GM18951 (cell line): ENCODE measurements around the gene POLR3B.
"Not testable (repeated sequence)": the region's sequence is repeated elsewhere in the genome, so short reads cannot be mapped to it uniquely, and the experiment has no call there.

Experiments
- POLR2A ChIP-seq: IDR thresholded peaks from 4 replicates; pipeline ENCODE4 v1.6.1; 2011; ENCODE audit warnings: mild to moderate bottlenecking; ENCODE audit not compliant: insufficient read length, insufficient read depth; ENCODE audit errors: extremely low read depth
- in situ Hi-C: fragments of 300-500 bp; cut with MboI; formaldehyde crosslinking; loops from one replicate; pipeline ENCODE4 v1.12.0; 2022; ENCODE audit warnings: low sequenced_read_pairs, mixed read lengths, inconsistent platforms; ENCODE audit not compliant: unreplicated experiment

Gene POLR3B

DNA sequence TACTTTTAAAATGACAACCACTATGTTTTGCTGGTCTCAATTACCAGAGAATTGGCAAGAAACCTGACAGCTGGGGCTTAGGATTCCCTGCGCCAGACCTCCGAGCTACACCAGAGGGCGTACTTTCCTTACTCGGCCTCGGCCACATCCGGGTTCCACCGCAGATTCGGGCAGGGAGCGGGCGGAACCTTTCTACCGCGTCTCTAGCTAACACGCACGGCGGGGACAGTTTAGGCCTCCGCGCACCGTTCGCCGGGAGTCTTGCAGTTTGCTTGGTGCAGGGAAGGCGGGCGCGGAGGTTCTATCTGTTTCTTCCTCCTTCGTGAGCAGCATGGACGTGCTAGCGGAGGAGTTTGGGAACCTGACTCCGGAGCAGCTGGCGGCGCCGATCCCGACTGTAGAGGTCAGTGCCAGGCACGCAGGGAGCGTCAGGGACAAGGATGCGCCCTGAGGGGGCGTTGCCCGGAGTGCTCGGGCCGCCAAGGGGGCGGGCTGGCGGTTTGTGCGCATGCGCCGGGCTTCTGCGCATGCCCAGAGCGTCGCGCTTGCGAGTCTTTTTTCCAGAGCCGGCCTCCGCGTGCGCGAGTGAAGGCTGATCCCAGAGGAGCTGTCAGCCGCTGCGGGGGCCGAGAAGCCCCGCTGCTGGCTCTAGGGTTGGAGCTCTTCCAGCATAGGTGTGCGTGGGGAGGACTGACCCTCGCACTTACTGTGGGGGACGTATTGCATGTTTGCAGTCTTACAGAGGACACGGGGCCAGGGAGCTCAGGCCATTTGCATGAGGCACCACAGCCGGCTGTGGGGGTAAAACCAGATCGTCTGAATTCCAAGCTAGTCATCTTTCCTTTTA is at the start of gene POLR3B:
POLR3B (plus strand) TSS at position 200 of the 847 bp plus-strand sequence; CDS start at position 332, 132 bp downstream.
- in situ Hi-C loops: no loop called here
- peak; percentile 89 for TF ChIP-seq POLR2A

DNA sequence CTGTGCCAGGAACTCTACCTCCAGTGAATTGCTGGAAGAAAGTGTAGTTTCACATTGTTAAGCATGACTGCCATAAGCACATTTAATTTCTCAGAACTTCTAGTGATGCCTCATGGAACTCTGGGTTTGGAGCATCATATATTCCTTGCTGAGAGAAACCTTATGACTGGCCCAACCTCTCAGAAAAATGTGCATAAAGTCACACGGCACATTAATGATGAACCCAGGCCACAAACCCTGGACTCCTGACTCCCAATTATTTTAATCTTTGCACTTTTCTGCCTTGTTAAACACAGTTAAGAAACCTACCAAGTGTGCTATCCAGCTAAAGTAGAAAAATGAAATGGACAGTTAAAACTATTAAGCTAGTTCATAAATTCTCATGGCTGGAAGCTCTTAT is 49.4 kb upstream of the POLR3B start:
- in situ Hi-C loops: no loop called here
- no peak for TF ChIP-seq POLR2A

DNA sequence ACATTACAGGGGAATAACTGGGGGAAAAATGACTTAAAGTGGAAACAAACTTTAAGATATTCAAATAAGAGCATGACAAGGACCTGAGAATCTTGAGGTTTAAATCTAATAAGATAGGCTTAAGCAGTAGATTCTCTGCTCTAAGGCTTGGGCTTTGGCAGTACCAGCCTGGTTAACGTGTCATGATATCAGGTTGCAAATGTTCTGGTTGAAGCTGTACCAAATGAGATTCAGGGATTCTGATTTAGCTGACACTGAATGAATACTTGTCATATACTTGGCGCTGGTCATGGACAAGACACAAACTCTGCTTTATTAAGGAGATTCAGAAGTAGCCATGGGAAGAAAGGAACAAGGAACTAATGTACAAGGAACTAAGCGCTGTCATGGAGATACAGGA is 48.9 kb upstream of the POLR3B start:
- TF ChIP-seq POLR2A: no peak
- in situ Hi-C loops: no loop called here

DNA sequence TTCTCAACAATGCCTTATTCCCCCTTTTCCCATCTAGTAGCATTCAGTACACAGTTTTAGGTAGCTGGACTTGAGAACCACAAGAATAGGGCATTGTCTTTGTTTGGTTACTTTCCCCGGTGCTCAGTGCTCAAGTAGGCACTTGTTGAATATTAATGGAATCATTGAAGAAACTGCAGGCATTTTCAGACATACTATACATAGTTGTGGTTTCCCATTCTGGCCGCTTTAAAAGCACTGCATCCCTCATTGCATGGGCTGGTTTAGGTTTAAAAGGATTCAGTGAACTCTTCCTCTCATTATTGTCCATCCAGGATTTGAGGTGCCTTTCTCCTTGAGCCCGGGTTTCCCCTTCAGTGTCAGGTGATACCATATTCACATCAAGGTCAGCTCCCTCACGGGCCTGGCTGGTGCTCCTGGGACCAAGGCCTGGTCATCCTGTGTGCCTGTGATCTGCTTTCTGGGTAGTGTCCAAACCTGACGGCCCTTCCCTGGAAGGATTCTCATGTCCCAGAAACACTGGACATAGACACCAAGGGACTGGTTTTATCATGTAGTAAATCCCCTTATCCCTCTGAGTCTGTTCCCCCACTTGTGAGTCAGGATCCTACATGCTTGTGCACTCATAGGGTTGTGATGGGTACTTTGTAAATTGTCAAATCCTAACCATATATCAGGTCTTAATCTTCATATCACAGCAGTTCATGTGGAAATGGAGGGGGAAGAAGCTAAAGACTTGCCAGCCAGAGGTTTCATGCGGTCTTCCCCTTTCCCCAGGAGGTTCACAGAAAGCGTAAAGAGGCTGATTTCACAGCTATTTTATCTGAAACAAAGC is 47.7 kb upstream of the POLR3B start:
- in situ Hi-C loops: no loop called here
- TF ChIP-seq POLR2A: no peak

DNA sequence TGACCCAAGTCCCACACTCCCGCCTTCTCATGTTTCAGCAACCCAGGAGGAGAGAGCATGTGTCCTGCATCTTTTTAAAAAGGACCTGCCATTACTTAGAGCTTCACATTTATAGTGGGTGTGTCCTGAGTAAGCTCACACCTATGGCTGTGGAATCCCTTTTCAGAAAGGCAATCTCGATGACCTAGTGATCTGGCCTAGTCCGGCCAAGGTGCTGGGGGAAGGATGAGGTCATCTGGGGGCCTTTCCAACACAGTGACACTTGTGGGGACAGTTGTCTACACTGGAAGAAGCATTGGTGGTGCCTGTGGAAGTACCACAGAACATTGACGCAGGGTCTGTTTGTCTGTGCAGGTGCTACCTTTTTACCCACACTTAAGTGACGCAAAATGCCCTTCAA is 46.9 kb upstream of the POLR3B start:
- TF ChIP-seq POLR2A: no peak
- in situ Hi-C loops: no loop called here

DNA sequence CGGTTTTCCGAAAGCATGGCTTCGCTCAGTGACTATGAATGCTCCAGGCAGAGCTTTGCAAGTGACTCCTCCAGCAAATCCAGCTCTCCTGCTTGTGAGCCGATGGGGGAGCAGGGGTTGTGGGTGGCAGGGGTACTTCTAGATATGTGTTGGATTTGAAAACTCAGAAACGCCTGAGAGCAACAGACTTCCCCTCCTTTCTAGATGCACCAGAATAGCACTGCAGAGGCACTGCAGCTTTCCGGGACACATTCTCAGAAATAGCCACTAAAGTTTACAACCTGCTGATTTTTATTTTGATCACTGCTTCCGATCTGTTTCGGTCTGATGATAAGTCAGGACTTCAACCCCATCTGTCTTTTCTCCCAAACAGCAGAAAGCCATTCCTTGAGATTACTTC is 46.4 kb upstream of the POLR3B start:
- no peak for TF ChIP-seq POLR2A
- in situ Hi-C loops: no loop called here

DNA sequence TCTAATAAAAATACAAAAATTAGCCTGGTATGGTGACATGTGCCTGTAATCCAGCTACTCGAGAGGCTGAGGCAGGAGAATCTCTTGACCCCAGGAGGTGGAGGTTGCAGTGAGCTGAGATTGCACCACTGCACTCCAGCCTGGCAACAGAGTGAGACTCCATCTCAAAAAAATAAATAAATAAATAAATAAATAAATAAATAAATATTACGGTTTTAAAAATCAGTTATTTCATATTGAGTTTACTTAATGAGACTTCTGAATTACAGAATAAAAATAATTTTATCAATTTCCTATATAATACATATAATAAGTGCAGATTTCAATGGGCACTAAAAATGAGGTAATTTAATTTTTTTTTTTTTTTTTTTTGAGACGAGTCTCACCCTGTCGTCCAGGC is 44.1 kb upstream of the POLR3B start:
- in situ Hi-C loops: not testable (repeated sequence)

DNA sequence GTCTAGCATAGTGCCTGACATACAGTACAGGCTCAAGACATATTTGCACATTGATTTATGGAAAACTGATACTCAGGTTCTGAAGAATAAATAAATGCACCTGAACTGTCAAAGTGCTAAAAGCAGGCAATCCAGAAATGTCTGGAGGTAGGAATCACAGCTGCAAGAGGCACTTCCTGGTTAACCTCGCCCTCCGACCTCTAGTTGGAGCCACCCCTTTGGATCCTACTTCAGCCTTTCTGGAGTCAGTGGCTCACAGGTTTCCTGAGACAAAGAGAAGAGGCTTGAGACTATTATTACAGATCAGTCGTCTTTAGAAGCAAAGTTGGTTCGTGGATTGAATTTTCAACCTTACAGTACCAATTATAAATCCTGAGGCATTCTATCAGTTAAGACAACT is 42.0 kb upstream of the POLR3B start:
- no peak for TF ChIP-seq POLR2A
- in situ Hi-C loops: no loop called here

DNA sequence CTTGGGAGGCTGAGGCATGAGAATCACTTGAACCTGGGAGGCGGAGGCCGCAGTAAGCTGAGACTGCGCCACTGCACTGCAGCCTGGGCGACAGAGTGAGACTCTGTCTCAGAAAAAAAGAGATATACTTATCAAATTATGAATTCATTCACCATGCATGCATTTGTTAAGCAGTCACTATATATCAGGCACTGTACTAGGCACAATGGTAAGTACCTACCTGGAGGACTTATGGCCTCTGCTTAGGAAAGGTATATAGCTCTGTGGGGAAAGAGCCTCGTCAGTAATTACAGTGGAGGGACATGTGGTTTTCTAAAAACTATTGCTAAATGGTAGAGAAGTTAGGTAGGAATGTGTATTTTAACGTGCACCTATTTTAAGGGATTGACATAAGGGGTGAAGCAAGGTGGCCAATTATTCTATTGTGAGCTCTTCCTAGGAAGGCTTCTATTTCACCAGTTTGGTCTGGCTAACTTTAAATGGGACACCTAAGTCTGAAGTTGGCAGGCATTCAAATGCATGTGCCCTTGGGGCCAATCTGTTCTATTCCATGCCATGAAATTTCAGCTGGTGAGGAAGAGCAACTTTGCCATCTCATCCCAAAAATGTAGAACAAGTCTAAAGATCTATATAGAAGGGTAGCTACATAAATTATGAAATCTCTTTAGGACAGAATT is 40.0 kb upstream of the POLR3B start:
- no peak for TF ChIP-seq POLR2A
- in situ Hi-C loops: no loop called here

DNA sequence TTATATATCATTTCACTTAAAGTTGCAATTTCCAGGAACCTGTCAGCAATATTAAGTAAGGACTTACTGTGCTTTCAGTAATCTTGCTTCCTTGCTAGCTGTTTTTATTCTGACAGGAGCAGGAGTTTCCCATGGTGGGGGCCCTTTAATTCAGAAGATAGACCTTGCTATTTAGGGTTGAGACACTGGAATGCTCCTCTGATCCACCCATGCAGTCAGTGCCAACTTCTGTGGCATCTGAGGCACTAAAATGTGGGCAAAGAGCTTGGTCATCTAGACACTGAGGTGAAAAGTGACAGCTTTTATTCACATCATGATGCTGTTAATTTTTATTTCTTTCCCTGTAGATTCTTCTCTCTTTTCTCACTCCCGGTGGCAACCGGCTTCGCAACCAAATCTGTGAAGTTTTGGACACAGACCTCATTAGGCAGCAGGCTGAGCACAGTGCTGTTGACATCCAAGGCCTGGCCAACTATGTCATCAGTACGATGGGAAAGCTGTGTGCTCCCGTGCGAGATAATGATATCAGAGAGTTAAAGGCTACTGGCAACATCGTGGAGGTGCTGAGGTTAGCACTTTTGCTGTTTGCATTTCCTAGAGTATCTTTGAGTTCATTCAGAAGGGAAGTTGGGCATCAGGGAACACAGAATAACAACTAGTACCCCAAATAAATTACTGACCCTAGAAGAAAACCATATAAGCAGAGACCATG is 36.3 kb upstream of the POLR3B start:
- in situ Hi-C loops: no loop called here
- no peak for TF ChIP-seq POLR2A

DNA sequence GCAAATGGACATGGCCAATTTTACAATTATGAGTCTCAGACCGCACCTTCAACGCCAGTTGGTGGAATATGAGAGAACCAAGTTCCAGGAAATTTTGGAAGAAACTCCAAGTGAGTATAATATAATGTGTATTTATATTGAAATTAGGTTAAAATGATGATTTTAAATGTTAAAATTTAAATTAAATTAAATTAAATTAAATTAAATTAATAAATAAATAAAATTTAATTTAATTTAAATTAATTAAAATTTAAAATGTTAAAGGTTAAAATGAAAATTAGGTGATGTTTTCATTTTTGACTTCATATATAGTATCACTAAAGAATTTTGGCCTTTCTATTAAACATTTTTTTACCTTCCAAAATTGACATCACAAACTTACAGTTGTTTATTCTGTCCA is 34.0 kb upstream of the POLR3B start:
- in situ Hi-C loops: no loop called here
- no peak for TF ChIP-seq POLR2A

DNA sequence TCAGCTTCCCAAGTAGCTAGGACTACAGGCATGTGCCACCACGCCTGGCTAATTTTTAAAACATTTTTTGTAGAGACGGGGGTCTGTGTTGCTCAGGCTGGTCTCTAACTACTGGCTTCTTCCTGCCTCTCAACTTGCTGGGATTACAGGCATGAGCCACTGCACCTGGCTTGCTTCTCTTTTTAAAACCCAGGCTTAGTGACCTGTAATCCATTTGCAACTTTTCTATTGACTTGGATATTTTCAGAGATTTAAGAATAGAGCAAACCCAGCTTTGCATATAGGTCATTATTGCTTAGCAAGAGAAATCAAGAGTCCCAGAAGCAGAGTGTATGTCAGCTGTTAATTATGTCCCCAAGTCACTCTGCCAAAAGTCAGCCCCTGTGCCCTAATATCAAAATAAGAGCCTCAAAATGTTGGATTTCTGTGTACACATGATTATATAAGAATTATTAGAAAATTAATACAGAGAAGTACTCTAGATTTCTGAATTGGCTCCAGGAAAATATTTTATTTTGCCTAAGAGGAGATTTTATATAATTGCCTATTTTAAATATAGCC is 30.2 kb upstream of the POLR3B start:
- no peak for TF ChIP-seq POLR2A
- in situ Hi-C loops: no loop called here
